PC-9 (cell line): Measurements from ENCODE around the gene CCN6.
"Not testable (repeated sequence)": the region's sequence is repeated elsewhere in the genome, so short reads cannot be mapped to it uniquely, and the experiment has no call there.

ENCODE experiments used
- EZH2 ChIP-seq: fragments of 200-600 bp; sonication (generic); IDR thresholded peaks from 2 replicates; pipeline ENCODE4 v1.8.0; 2017; ENCODE audit warnings: antibody characterized with exemption, low read depth
- TF ChIP-seq, protein P1 (sequence below): fragments of 200-600 bp; sonication (generic); conservative IDR thresholded peaks from 2 replicates; pipeline ENCODE4 v1.6.1; 2017; ENCODE audit warnings: mixed run types, antibody characterized with exemption, mild to moderate bottlenecking, moderate library complexity

GRCh38 chr6:112106026-112106425, 52.1 kb downstream of the CCN6 start:
- TF ChIP-seq, protein P1, sequence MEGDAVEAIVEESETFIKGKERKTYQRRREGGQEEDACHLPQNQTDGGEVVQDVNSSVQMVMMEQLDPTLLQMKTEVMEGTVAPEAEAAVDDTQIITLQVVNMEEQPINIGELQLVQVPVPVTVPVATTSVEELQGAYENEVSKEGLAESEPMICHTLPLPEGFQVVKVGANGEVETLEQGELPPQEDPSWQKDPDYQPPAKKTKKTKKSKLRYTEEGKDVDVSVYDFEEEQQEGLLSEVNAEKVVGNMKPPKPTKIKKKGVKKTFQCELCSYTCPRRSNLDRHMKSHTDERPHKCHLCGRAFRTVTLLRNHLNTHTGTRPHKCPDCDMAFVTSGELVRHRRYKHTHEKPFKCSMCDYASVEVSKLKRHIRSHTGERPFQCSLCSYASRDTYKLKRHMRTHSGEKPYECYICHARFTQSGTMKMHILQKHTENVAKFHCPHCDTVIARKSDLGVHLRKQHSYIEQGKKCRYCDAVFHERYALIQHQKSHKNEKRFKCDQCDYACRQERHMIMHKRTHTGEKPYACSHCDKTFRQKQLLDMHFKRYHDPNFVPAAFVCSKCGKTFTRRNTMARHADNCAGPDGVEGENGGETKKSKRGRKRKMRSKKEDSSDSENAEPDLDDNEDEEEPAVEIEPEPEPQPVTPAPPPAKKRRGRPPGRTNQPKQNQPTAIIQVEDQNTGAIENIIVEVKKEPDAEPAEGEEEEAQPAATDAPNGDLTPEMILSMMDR: not testable (repeated sequence)
- TF ChIP-seq EZH2: not testable (repeated sequence)
